ENCODE data around the gene EPS15. TPM values are rescaled to one million over a fixed set of nuclear protein-coding genes. Genes with fewer than 3 reads are reported as not detected.
"Not testable (repeated sequence)": the region's sequence is repeated elsewhere in the genome, so short reads cannot be mapped to it uniquely, and the experiment has no call there.

EPS15 gene
- total and polyA plus RNA-seq, 8 donors = 45.6 to 79.0 (median 54.9) TPM

- no peak overlapping the region for H3K27ac ChIP-seq
- no peak overlapping the region for H3K4me3 ChIP-seq
- H3K4me1 ChIP-seq = peaks cover 18 to 26% of the 10 kb centered on the region in 2 donors
- H3K27me3 ChIP-seq = no peaks in the 10 kb centered on the region
- no peaks in the 10 kb centered on the region for H3K9me3 ChIP-seq
- no peak for TF ChIP-seq CTCF (IDR thresholded peaks at IDR 0.05)
- intact Hi-C loops (cut with DNase I) = no loop called here
- DNase-seq = no peak
- no peak for ATAC-seq
- H3K36me3 ChIP-seq = no peaks in the 10 kb centered on the region
Observed at GRCh38 chr1:51565009-51565408, 45.9 kb upstream of the EPS15 start.

DNA sequence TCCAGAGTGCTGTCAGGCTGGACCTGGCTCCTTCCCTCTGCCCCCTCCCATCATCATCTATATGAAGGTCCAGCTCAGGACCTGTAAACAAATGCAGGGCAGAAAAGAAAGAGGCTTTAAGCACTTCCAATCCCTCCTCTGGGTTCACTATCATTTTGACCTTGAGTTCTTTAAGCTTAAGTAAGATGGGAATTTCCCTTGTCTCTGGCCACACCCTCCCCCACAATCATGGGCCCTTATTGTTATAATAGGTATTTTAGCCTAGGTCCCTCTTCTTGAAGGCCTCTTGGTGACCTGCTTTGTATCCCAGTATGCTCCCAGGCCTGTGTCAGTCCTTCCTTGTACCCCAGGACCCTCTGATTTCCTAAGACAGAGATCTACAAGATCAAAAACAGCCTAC is 45.1 kb upstream of the EPS15 start:
- ATAC-seq (peak; percentile 48), DNase-seq (no peak)
- H3K36me3 ChIP-seq = no peaks in the 10 kb centered on the region
- H3K27me3 ChIP-seq = no peaks in the 10 kb centered on the region
- no peak for TF ChIP-seq CTCF (IDR thresholded peaks at IDR 0.05)
- intact Hi-C loops (cut with DNase I) = no loop called here
- no peak overlapping the region for H3K4me3 ChIP-seq
- no peak overlapping the region for H3K27ac ChIP-seq
- no peaks in the 10 kb centered on the region for H3K9me3 ChIP-seq
- H3K4me1 ChIP-seq = peaks cover 12 to 17% of the 10 kb centered on the region in 2 donors

- Histone ChIP-seq H3K4me3 (no peak overlapping the region), H3K27me3 (no peaks in the 10 kb centered on the region), H3K27ac (no peak overlapping the region), H3K4me1 (peaks cover 0 to 5% of the 10 kb centered on the region in 2 donors), H3K9me3 (no peaks in the 10 kb centered on the region), H3K36me3 (no peaks in the 10 kb centered on the region)
- intact Hi-C loops (cut with DNase I) = no loop called here
- ATAC-seq (no peak), DNase-seq (no peak)
- no peak for TF ChIP-seq CTCF (IDR thresholded peaks at IDR 0.05)
Observed at GRCh38 chr1:51561702-51562101, 42.6 kb upstream of the EPS15 start.

DNA sequence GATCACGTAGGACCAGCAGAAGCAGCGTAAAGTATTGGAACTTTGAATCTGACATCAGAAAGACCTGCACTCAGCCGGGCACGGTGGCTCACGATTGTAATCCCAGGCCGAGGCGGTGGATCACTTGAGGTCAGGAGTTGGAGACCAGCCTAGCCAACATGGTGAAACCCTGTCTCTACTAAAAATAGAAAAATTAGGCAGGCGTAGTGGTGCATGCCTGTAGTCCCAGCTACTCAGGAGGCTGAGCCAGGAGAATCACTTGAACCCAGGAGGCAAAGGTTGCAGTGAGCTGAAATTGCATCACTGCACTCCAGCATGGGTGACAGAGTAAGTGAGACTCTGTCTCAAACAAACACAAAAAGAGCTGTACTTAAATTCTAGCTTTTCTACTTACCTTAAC is 41.8 kb upstream of the EPS15 start:
- H3K27me3 ChIP-seq; H3K27ac ChIP-seq; intact Hi-C loops (cut with DNase I); DNase-seq; H3K4me1 ChIP-seq; H3K4me3 ChIP-seq; H3K9me3 ChIP-seq; H3K36me3 ChIP-seq: not testable (repeated sequence)
- peak; percentile 44 for ATAC-seq

GRCh38 chr1:51560034-51560433 is 41.0 kb upstream of the EPS15 start:
- H3K4me3 ChIP-seq = no peak overlapping the region
- no peaks in the 10 kb centered on the region for H3K9me3 ChIP-seq
- H3K27ac ChIP-seq = no peak overlapping the region
- no peak for TF ChIP-seq CTCF (IDR thresholded peaks at IDR 0.05)
- no peaks in the 10 kb centered on the region for H3K27me3 ChIP-seq
- no peak for DNase-seq
- no peak for ATAC-seq
- H3K36me3 ChIP-seq = no peaks in the 10 kb centered on the region
- peaks cover 0 to 5% of the 10 kb centered on the region in 2 donors for H3K4me1 ChIP-seq
- intact Hi-C loops (cut with DNase I) = no loop called here

DNA sequence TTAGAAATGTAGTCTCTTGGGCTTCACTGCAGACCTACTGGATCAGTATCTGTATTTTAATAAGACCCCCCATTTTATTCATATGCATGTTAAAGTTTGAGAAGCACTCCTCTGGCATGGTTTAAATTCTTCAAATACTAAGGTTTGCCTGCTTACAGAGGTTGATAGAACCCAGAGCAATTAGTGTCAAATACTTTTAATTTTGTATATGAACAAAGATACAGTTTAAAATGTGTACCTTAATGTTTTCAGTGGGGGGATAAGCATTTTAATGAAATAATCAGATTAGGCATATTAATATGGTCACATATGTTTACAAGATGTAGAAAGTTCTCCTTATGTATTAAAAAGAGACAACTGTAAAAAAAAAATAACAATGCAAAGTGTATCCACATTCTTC is 40.4 kb upstream of the EPS15 start:
- no peak for ATAC-seq
- H3K36me3 ChIP-seq = no peaks in the 10 kb centered on the region
- no peak for TF ChIP-seq CTCF (IDR thresholded peaks at IDR 0.05)
- H3K27ac ChIP-seq = no peak overlapping the region
- DNase-seq = no peak
- H3K27me3 ChIP-seq = no peaks in the 10 kb centered on the region
- intact Hi-C loops (cut with DNase I) = no loop called here
- H3K4me3 ChIP-seq = no peak overlapping the region
- H3K9me3 ChIP-seq = no peaks in the 10 kb centered on the region
- H3K4me1 ChIP-seq = peaks cover 0 to 5% of the 10 kb centered on the region in 2 donors

Measured in left lung (tissue), 10 donors.